ENCODE measurements around the gene NDC1. TPM values are rescaled to one million over a fixed set of nuclear protein-coding genes. Genes with fewer than 3 reads are reported as not detected.

The NDC1 gene
- polyA plus RNA-seq, 1 donor (not counting 4 experiments of a cell fraction or from before 2014, with no cell fraction given) = 36.1 TPM

GRCh38 chr1:53719469-53719868, 118.6 kb downstream of the NDC1 start:
- no peaks in the 10 kb centered on the region for H4K20me1 ChIP-seq (ENCODE audit: control insufficient read depth, extremely low read depth, insufficient read depth, low read length)
- no peak overlapping the region for H2AFZ ChIP-seq (ENCODE audit: control insufficient read depth, low read length)
- no peaks in the 10 kb centered on the region for H3K4me1 ChIP-seq (ENCODE audit: control insufficient read depth, extremely low read depth, insufficient read depth, low read length)
- H3K9me1 ChIP-seq (ENCODE audit: control insufficient read depth, extremely low read depth, insufficient read depth, low read length) = no peaks in the 10 kb centered on the region
- no peak overlapping the region for H3K9ac ChIP-seq (ENCODE audit: control insufficient read depth, extremely low read depth, insufficient read depth, low read length)
- dilution Hi-C loops (cut with MboI; ENCODE audit: extremely low pct_ligation_motif_present, low sequenced_read_pairs) = no loop called here
- no peak for FAIRE-seq
- no peaks in the 10 kb centered on the region for H3K79me2 ChIP-seq (ENCODE audit: control insufficient read depth, insufficient read depth, low read length)
- DNase-seq (ENCODE audit: low read depth, low spot score) = no peak
- no peak overlapping the region for H3K4me3 ChIP-seq (ENCODE audit: control insufficient read depth in 2 of 3, extremely low read depth in 1 of 3, insufficient read depth in 2 of 3, low read depth in 1 of 3, low read length in 3 of 3)
- no peak overlapping the region for H3K4me2 ChIP-seq (ENCODE audit: control insufficient read depth, extremely low read depth, insufficient read depth, low read depth, low read length)
- H3K36me3 ChIP-seq (ENCODE audit: control insufficient read depth in 2 of 2, extremely low read depth in 1 of 2, insufficient read depth in 2 of 2, low read length in 2 of 2) = no peaks in the 10 kb centered on the region
- no peaks in the 10 kb centered on the region for H3K9me3 ChIP-seq (ENCODE audit: control insufficient read depth, low read depth, low read length)
- peaks cover 12% of the 10 kb centered on the region for H3K27me3 ChIP-seq (ENCODE audit: control insufficient read depth, extremely low read depth, insufficient read depth, low read length)
- no peak for TF ChIP-seq EZH2 (IDR thresholded peaks at IDR 0.05; ENCODE audit: low read length)
- TF ChIP-seq, protein P1, sequence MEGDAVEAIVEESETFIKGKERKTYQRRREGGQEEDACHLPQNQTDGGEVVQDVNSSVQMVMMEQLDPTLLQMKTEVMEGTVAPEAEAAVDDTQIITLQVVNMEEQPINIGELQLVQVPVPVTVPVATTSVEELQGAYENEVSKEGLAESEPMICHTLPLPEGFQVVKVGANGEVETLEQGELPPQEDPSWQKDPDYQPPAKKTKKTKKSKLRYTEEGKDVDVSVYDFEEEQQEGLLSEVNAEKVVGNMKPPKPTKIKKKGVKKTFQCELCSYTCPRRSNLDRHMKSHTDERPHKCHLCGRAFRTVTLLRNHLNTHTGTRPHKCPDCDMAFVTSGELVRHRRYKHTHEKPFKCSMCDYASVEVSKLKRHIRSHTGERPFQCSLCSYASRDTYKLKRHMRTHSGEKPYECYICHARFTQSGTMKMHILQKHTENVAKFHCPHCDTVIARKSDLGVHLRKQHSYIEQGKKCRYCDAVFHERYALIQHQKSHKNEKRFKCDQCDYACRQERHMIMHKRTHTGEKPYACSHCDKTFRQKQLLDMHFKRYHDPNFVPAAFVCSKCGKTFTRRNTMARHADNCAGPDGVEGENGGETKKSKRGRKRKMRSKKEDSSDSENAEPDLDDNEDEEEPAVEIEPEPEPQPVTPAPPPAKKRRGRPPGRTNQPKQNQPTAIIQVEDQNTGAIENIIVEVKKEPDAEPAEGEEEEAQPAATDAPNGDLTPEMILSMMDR (optimal IDR thresholded peaks at IDR 0.05 in 1 of 3, IDR thresholded peaks at IDR 0.05 in 1 of 3, conservative IDR thresholded peaks at IDR 0.05 in 1 of 3; ENCODE audit: extremely low read depth in 1 of 3, insufficient read depth in 2 of 3, low read length in 3 of 3) = no peak
- no peak overlapping the region for H3K27ac ChIP-seq (ENCODE audit: control insufficient read depth, insufficient read depth, low read length)

GRCh38 chr1:53718443-53718842, 119.7 kb downstream of the NDC1 start:
- H3K9me1 ChIP-seq (ENCODE audit: control insufficient read depth, extremely low read depth, insufficient read depth, low read length) = no peaks in the 10 kb centered on the region
- TF ChIP-seq, protein P1 (optimal IDR thresholded peaks at IDR 0.05 in 1 of 3, IDR thresholded peaks at IDR 0.05 in 1 of 3, conservative IDR thresholded peaks at IDR 0.05 in 1 of 3; ENCODE audit: extremely low read depth in 1 of 3, insufficient read depth in 2 of 3, low read length in 3 of 3) = no peak
- no peak for TF ChIP-seq EZH2 (IDR thresholded peaks at IDR 0.05; ENCODE audit: low read length)
- no peaks in the 10 kb centered on the region for H4K20me1 ChIP-seq (ENCODE audit: control insufficient read depth, extremely low read depth, insufficient read depth, low read length)
- DNase-seq (ENCODE audit: low read depth, low spot score) (no peak), FAIRE-seq (no peak)
- H3K27me3 ChIP-seq (ENCODE audit: control insufficient read depth, extremely low read depth, insufficient read depth, low read length) = peaks cover 8% of the 10 kb centered on the region
- dilution Hi-C loops (cut with MboI; ENCODE audit: extremely low pct_ligation_motif_present, low sequenced_read_pairs) = no loop called here
- no peaks in the 10 kb centered on the region for H3K79me2 ChIP-seq (ENCODE audit: control insufficient read depth, insufficient read depth, low read length)
- no peaks in the 10 kb centered on the region for H3K9me3 ChIP-seq (ENCODE audit: control insufficient read depth, low read depth, low read length)
- no peak overlapping the region for H3K4me3 ChIP-seq (ENCODE audit: control insufficient read depth in 2 of 3, extremely low read depth in 1 of 3, insufficient read depth in 2 of 3, low read depth in 1 of 3, low read length in 3 of 3)
- H2AFZ ChIP-seq (ENCODE audit: control insufficient read depth, low read length) = no peak overlapping the region
- no peak overlapping the region for H3K27ac ChIP-seq (ENCODE audit: control insufficient read depth, insufficient read depth, low read length)
- H3K36me3 ChIP-seq (ENCODE audit: control insufficient read depth in 2 of 2, extremely low read depth in 1 of 2, insufficient read depth in 2 of 2, low read length in 2 of 2) = no peaks in the 10 kb centered on the region
- no peaks in the 10 kb centered on the region for H3K4me1 ChIP-seq (ENCODE audit: control insufficient read depth, extremely low read depth, insufficient read depth, low read length)
- no peak overlapping the region for H3K9ac ChIP-seq (ENCODE audit: control insufficient read depth, extremely low read depth, insufficient read depth, low read length)
- H3K4me2 ChIP-seq (ENCODE audit: control insufficient read depth, extremely low read depth, insufficient read depth, low read depth, low read length) = no peak overlapping the region
